ENCODE results near the gene DGKG.

Gene DGKG

GRCh38 chr3:186315581-186316354 lies 46.3 kb downstream of the DGKG start:
- Histone ChIP-seq H3K4me2 (ENCODE audit: low read depth, low read length, poor library complexity, severe bottlenecking) (no peak overlapping the region), H3K27me3 (ENCODE audit: insufficient read depth, low read length, poor library complexity, severe bottlenecking) (no peaks in the 10 kb centered on the region)

GRCh38 chr3:186314896-186315295 lies 47.1 kb downstream of the DGKG start:
- H3F3A ChIP-seq (ENCODE audit: low read depth): no peaks in the 10 kb centered on the region
- H3K27me3 ChIP-seq (ENCODE audit: insufficient read depth, low read length, poor library complexity, severe bottlenecking): no peaks in the 10 kb centered on the region
- H3K4me3 ChIP-seq (ENCODE audit: low read length, poor library complexity, severe bottlenecking): no peak overlapping the region

More at GRCh38 chr3:186315581-186316354, 46.3 kb downstream of the DGKG start:
- Histone ChIP-seq H3F3A (ENCODE audit: low read depth) (no peaks in the 10 kb centered on the region), H3K9ac (ENCODE audit: low read depth, low read length, poor library complexity, severe bottlenecking) (no peak overlapping the region), H4K20me1 (ENCODE audit: insufficient read depth, low read length, poor library complexity, severe bottlenecking) (no peaks in the 10 kb centered on the region), H3K9me3 (ENCODE audit: insufficient read depth, low read depth, low read length) (no peaks in the 10 kb centered on the region), H3K9me2 (replicated peaks; ENCODE audit: low read depth, low read length) (no peaks in the 10 kb centered on the region), H2AFZ (ENCODE audit: low read length) (no peak overlapping the region), H3K79me2 (ENCODE audit: insufficient read depth, low read length) (no peaks in the 10 kb centered on the region), H3K36me3 (ENCODE audit: insufficient read depth, low read length) (no peaks in the 10 kb centered on the region), H3K4me3 (ENCODE audit: low read length, poor library complexity, severe bottlenecking) (no peak overlapping the region), H3K4me1 (ENCODE audit: insufficient read depth, low read length, poor library complexity, severe bottlenecking) (no peaks in the 10 kb centered on the region)
- TF ChIP-seq EZH2phosphoT487 (IDR thresholded peaks at IDR 0.05; ENCODE audit: borderline replicate concordance): no peak

GRCh38 chr3:186311441-186311840 lies 50.6 kb downstream of the DGKG start:
- Histone ChIP-seq H3K9ac (ENCODE audit: low read depth, low read length, poor library complexity, severe bottlenecking) (no peak overlapping the region), H3K79me2 (ENCODE audit: insufficient read depth, low read length) (no peaks in the 10 kb centered on the region), H4K20me1 (ENCODE audit: insufficient read depth, low read length, poor library complexity, severe bottlenecking) (no peaks in the 10 kb centered on the region), H3K9me2 (replicated peaks; ENCODE audit: low read depth, low read length) (no peaks in the 10 kb centered on the region), H3K4me2 (ENCODE audit: low read depth, low read length, poor library complexity, severe bottlenecking) (no peak overlapping the region), H2AFZ (ENCODE audit: low read length) (no peak overlapping the region), H3K27me3 (ENCODE audit: insufficient read depth, low read length, poor library complexity, severe bottlenecking) (no peaks in the 10 kb centered on the region), H3K36me3 (ENCODE audit: insufficient read depth, low read length) (no peaks in the 10 kb centered on the region), H3K4me3 (ENCODE audit: low read length, poor library complexity, severe bottlenecking) (no peak overlapping the region), H3F3A (ENCODE audit: low read depth) (no peaks in the 10 kb centered on the region), H3K4me1 (ENCODE audit: insufficient read depth, low read length, poor library complexity, severe bottlenecking) (no peaks in the 10 kb centered on the region), H3K9me3 (ENCODE audit: insufficient read depth, low read depth, low read length) (no peaks in the 10 kb centered on the region)
- TF ChIP-seq EZH2phosphoT487 (IDR thresholded peaks at IDR 0.05; ENCODE audit: borderline replicate concordance) (no peak), CTCF (conservative IDR thresholded peaks at IDR 0.05; ENCODE audit: low read length) (no peak)

More at GRCh38 chr3:186314896-186315295, 47.1 kb downstream of the DGKG start:
- Histone ChIP-seq H3K79me2 (ENCODE audit: insufficient read depth, low read length) (no peaks in the 10 kb centered on the region), H2AFZ (ENCODE audit: low read length) (no peak overlapping the region), H3K9me2 (replicated peaks; ENCODE audit: low read depth, low read length) (no peaks in the 10 kb centered on the region), H3K9ac (ENCODE audit: low read depth, low read length, poor library complexity, severe bottlenecking) (no peak overlapping the region), H4K20me1 (ENCODE audit: insufficient read depth, low read length, poor library complexity, severe bottlenecking) (no peaks in the 10 kb centered on the region), H3K4me2 (ENCODE audit: low read depth, low read length, poor library complexity, severe bottlenecking) (no peak overlapping the region), H3K9me3 (ENCODE audit: insufficient read depth, low read depth, low read length) (no peaks in the 10 kb centered on the region), H3K36me3 (ENCODE audit: insufficient read depth, low read length) (no peaks in the 10 kb centered on the region), H3K4me1 (ENCODE audit: insufficient read depth, low read length, poor library complexity, severe bottlenecking) (no peaks in the 10 kb centered on the region)
- no peak for TF ChIP-seq EZH2phosphoT487 (IDR thresholded peaks at IDR 0.05; ENCODE audit: borderline replicate concordance)
- no peak for TF ChIP-seq CTCF (conservative IDR thresholded peaks at IDR 0.05; ENCODE audit: low read length)

- Histone ChIP-seq H3K79me2 (ENCODE audit: insufficient read depth, low read length) (no peaks in the 10 kb centered on the region), H3K4me1 (ENCODE audit: insufficient read depth, low read length, poor library complexity, severe bottlenecking) (no peaks in the 10 kb centered on the region), H3K9ac (ENCODE audit: low read depth, low read length, poor library complexity, severe bottlenecking) (no peak overlapping the region), H3F3A (ENCODE audit: low read depth) (no peaks in the 10 kb centered on the region), H2AFZ (ENCODE audit: low read length) (no peak overlapping the region), H3K9me3 (ENCODE audit: insufficient read depth, low read depth, low read length) (no peaks in the 10 kb centered on the region), H3K36me3 (ENCODE audit: insufficient read depth, low read length) (no peaks in the 10 kb centered on the region), H3K9me2 (replicated peaks; ENCODE audit: low read depth, low read length) (no peaks in the 10 kb centered on the region), H4K20me1 (ENCODE audit: insufficient read depth, low read length, poor library complexity, severe bottlenecking) (no peaks in the 10 kb centered on the region), H3K4me3 (ENCODE audit: low read length, poor library complexity, severe bottlenecking) (no peak overlapping the region), H3K27me3 (ENCODE audit: insufficient read depth, low read length, poor library complexity, severe bottlenecking) (no peaks in the 10 kb centered on the region), H3K4me2 (ENCODE audit: low read depth, low read length, poor library complexity, severe bottlenecking) (no peak overlapping the region)
- no peak for TF ChIP-seq CTCF (conservative IDR thresholded peaks at IDR 0.05; ENCODE audit: low read length)
- no peak for TF ChIP-seq EZH2phosphoT487 (IDR thresholded peaks at IDR 0.05; ENCODE audit: borderline replicate concordance)
These were observed 53.5 kb downstream of the DGKG start for GRCh38 chr3:186308549-186308948.
